GM12891 (cell line): ENCODE results near the gene GPATCH8.

Source experiments
- PAX5 ChIP-seq: IDR thresholded peaks from 2 replicates; pipeline ENCODE4 v1.6.1; 2011; ENCODE audit warnings: low read length, moderate library complexity, mild to moderate bottlenecking; ENCODE audit not compliant: insufficient read depth, severe bottlenecking
- POLR2AphosphoS5 ChIP-seq: IDR thresholded peaks from 2 replicates; pipeline ENCODE4 v1.6.1; 2011; ENCODE audit warnings: low read depth, low read length, control low read depth

GRCh38 chr17:44523672-44523972 lies 20.4 kb upstream of the GPATCH8 start:
- TF ChIP-seq POLR2AphosphoS5 (no peak), PAX5 (no peak)
